ENCODE data around the gene SCAF4.

SCAF4 gene

DNA sequence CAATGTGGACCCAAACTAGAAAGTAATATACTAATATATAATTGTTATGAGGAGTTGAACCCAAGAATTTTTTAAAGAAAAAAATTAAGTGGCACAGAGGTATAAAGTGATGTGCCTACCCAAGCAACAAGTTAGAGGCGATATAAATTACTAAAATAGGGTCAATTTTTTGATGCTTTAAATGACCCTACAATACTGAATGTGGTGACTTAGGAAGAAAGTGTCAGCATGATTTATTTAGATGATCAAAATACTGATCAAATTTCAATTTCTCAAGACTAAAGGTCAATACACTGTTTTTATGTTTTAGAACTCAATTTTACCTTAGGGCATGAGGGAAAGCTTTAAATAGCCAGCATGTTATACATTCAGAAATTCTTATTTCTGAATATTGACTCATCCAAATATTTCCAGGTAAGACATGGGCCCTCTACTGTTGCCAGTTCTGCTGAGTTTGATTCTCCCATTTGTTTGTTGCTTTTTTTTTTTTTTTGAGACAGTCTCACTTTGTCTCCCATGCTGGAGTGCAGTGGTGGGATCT is 20.1 kb downstream of the SCAF4 start:
- no peak for DNase-seq

DNA sequence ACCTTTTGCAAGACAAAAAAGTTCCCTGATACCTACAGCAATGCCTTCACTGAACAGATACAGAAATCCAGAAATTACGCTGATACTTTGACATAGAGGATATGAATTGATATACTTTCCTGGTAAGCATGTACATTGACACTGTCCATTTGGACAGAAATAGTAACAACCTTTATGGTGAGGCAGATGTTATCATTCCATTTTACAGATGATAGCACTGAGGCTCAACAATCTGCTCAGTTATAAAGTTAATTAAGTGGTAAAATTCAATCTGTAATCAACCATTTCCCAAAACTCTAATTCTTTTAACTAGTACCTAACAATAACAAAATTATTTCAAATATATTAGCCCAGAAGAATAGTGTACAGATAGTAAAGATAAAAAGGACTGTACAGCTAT is 20.6 kb downstream of the SCAF4 start:
- no peak for DNase-seq

DNA sequence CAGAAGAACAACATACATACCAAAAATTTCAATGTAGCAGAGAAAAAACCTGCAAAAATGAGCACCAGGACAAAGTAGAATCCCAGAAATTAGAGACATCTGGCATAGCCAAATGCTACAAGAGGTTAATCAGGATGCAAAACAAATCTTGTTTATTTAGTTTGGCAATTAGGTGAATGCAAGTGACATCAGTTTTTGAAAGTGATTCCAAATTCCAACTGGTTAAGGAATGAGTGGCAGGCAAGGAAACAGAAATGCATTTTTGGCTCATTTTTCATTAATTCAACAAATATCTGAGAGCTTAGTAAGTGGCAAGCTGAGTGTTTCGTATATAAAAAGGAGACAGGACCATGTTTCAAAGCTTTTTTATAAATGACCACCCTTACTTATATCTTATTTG is 21.3 kb downstream of the SCAF4 start:
- DNase-seq, result no peak

DNA sequence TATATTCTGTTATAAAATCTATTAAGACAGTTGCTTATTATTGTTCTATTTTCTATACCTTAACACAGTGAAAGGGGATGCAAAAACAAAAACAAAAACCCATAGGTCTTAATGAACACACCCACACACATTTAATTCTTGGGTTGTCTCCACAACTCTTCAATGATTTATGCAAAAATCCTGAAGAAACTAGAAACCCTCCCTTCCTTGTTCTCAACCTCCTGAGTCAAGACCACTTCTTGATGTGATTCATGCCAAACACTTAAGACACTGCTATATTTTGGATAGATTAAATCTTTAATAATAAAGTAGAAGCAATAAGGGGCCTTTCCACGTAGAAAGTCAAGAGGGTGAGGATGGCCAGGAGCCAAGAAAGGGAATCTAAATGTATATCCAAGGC is 23.4 kb downstream of the SCAF4 start:
- no peak for DNase-seq

DNA sequence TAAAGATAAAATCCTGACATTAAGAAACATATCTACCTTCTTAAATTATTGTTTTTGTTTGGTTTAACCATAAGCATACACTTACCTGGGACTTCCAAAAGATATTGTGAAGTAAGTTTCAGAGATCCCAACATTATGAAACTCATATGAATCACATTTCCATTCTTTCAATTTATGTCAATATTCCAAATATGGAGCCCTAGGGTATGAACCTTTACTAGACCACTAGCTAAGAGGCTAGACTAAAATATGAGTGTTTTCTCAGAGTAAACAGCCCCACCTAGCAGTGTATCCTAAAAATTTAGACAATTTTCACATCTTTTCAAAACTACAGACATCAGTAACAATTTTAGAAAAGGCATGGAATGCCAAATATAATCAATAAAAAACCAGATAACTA is 24.4 kb downstream of the SCAF4 start:
- no peak for DNase-seq

DNA sequence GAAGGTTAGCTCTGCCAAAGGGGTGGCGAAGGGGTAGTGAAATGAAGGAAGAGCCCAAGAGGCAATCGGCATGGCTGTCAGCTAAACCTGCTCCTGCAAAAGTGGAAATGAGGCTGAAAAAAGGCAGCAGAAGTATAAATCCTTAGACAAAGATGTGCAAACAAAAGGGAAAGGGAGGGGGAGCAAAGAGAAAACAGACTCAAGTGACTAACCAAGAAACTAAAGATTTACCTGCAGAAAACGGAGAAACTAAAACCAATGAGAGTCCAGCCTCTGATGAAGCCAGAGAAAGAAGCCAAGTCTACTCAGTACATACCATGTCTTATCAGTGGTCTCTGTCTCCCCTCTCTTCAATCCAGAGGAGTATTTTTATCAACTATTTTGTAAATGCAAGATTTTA is 25.4 kb downstream of the SCAF4 start:
- DNase-seq, result no peak

DNA sequence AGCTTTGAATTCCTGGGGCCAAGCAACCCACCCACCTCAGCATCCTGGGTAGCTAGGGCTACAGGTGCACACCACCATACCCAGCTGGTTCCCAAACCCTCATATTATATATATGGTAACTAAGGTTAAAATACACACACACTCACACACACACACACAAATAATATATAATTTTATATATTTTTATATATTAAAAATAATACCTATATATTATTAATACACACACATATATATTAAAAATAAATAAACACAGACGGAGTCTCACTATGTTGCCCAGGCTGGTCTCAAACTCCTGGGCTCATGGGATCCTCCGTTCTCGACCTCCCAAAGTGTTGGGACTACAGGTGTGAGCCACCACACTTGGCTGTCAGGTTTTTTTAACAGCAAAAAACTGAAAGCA is 31.9 kb downstream of the SCAF4 start:
- no peak for DNase-seq

DNA sequence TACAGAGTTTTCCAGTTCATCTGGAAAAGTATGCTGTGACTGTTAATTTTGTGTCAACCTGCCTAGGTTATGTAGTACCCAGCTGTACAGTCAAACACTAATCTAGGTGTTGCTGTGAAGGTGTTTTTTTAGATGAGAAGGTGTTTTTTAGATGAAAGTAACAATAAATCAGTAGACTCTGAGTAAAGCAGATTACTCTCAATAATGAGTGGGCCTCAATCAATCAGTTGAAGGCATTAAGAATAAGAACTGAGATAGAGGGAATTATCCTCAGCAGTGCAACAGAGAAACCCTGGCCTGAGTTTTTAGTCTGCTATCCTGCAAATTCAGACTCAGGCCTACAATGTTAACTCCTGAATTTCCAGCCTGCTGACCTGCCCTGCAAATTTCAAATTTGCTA is 33.5 kb downstream of the SCAF4 start:
- no peak for DNase-seq

DNA sequence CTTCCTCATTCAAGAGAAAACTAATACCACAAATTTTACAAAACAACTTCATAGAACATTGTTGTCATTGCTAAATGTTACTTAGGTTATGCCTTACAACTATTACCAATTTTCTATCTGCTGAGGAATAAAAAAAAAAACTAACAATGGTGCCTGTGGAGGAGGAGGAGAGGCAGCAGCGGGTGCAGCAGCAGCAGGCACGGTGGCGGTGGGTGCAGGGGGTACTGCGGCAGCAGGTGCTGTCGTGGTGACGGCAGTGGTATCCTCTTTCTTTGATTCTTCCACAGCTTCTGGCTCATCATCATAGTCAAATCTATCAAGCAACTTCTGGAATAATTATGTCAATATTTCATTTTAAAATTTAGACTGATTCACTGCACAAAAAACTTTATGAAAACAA is 35.5 kb downstream of the SCAF4 start:
- DNase-seq, result no peak

DNA sequence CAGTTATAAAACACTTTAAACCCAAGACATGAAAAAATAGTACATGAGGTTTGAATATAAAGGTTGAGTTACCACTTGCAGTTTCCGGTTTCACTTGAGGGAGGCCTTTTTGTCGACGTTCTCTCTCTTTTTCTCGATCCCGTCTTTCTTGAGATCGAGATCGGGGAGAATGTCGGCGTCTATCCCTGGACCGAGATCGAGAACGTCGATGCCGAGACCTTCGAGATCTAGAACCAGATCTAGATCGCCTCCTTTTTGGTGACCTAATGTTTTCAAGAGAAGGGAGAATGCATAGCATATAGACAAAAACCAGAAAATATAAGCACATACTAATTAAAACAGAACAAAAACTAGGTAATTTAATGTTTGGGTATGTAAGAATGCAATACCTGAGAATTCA is 38.7 kb downstream of the SCAF4 start:
- DNase-seq, result no peak

DNA sequence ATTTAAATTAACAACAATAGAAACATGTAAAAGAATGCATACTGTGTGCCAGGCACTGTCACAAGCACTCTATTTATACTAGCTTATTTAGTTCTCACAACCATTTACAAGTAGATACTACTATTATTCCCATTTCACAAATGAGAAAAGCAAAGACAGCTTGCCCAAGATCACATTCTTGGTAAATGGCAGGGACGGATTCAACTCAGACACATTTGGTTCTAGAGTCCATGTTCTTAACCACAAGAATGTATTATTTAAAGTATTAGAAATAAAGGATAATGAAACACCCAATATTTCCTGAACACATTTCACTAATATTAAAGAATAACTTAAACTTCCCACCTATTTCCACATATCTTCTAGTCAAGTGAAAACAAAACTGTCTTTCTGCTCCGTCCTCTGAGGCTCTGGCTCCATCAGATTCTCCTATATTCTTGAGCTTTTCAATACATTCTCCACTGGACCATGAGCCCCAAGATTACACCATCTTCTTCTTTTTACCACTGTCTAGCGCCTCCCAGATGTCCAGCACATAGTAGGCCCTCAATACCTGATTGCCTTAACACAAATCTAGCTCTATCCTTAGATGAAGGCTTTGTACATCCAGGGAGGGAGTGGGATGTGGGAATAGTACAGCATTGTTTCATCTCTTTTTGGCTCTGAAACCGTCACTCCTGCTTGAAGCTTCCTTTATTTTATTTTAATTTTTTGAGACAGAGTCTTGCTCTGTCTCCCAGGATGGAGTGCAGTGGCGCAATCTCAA is 43.1 kb downstream of the SCAF4 start:
- DNase-seq, result no peak

DNA sequence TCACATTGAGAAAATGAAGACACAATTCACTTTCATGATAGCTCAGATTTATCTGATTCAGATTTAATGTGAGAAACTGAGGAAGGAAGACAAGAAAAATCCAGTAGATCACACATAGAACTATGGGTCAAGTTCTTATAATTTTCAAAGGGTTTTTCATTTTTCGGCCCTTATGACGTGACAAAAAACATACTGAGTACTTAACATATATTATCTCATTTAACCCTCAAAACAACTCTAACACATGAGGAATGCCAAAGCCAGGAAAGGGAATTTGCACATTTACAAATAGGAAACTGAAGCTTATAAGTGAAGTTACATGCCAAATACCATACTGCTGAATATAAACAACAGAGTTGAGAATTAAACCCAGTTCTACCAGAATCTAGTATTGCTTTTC is 44.8 kb downstream of the SCAF4 start:
- DNase-seq, result no peak

DNA sequence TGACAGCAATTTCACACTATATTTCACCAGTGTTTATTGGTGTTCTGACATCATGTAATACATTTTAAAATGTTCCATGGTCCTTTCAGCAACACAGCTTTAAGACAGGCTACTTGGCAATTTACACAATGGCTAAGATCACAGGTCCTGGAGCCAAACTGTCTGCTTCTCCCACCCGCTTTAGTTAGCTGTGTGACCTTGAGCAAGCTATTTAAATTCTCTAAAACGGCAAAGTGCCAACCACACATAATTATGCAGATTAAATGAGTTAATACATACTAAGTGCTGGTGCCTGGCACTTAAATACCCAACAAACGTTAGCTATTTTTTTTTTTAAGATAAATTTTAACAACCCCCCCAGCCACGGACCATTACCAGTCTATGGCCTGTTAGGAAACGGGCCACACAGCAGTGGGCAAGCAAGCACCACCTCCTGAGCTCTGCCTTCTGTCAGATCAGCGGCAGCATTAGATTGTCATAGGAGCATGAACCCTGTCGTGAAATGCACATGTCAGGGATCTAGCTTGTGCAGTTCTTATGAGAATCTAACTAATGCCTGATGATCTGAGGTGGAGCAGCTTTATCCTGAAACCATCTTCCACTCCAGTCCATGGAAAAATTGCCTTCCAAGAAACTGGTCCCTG is 45.5 kb downstream of the SCAF4 start:
- DNase-seq, result no peak

DNA sequence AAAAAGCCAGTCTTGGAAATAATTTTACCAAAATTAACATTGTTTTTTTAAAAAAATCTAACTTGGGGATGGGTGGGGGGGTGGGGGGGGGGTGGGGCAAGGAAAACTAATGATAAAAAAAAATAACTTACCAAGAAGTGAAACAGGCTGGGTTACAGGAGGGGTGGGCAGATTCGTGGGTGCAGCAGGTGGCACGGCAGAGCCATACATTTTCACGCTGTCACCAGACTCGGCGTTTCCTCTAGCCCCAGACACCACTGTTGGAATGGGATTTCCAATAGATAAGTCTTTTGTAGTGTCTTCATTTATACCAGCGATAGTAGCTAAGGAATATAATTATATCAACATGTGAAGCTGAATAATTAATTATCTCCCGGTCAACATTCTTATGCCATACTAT is 47.0 kb downstream of the SCAF4 start:
- DNase-seq, result no peak

DNA sequence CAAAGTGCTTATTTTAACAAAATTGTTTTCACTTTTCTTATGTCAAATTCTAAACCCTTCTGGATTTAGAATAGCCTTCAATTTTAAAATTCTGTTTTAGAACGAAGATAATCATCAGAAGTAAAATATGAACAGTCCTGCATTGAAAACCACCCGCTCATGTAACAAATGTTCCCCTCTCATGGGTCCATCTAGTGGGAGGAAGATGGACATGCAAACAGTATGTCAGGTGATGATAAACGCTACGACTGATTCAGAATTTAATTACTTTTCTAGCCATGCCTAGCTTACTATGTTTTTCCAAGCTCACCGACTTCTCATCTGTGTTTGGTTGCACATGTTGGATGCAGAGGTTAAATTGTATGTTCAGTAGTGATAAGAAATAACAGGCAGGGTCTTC is 48.9 kb downstream of the SCAF4 start:
- DNase-seq, result no peak

DNA sequence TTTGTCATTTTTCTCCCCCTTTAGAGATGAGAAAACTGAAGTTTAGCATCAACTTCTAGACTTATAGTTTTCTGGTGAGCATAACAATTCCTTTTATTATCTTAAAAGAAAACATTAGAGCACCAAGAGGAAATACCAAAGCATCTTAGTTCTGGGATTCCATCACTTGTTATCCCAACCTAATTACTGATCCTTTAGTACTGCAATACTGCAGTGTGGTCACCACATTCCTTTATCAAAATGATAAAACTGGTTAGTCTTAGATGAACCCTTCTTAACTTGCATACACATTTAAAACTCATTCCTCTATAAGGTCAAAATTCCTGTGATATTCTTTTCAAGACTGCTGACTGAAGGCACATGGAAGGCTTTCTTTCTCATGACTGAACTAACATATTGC is 49.3 kb downstream of the SCAF4 start:
- DNase-seq, result no peak

DNA sequence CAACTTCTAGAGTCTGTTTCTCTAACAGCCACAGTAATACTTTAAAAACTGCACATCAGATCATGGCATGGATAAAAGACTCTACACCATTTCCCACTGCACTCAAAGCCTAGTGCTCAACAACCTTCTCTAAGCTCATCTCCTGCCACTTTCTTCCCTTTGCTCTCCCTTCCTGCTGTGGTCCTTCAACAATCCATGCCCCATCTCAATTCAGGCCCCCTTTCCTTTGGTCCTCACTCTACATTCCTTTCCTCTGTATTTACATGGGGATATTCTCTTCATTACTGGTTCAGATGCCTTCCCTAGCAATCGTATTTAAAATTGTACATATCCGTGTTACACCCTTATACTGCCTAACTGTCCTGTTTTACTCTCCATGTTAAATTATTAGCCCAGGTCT is 53.4 kb downstream of the SCAF4 start:
- no peak for DNase-seq

DNA sequence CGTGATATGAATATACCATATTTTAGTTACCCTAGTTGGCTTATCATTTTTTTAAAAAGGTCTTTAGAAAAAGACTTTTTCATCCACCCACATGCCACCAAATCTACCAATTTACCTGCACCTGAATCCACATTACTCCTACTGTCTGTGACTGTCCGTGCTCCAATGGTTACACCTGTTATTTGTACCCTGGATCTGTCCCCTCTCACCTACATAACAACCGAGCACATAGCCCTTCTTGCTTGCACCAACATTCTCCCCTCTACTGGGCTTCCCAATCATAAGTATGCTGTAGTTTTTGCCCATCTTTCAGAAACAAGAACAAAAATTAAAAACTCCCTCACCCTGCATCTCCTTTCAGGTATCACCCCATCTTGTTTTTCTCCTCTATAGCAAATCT is 54.9 kb downstream of the SCAF4 start:
- no peak for DNase-seq

DNA sequence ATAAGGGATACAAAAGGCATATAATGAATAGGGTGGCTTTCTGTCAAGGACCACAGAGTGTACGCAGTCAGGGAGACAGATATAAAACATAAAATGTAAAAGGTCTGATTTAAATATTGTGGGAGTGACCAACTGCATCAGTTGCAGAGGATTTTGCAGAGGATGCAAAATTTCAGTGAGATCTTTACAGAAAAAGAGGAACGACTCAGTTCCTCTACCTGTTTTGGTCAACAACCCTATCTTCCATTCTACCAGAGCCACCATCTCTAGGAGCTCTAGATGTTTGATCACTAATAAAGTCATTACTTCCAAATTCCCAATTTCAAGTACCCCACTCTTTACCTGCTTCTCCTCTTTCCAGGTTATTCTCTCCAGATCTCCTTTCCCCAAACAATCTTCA is 56.0 kb downstream of the SCAF4 start:
- DNase-seq, result no peak

DNA sequence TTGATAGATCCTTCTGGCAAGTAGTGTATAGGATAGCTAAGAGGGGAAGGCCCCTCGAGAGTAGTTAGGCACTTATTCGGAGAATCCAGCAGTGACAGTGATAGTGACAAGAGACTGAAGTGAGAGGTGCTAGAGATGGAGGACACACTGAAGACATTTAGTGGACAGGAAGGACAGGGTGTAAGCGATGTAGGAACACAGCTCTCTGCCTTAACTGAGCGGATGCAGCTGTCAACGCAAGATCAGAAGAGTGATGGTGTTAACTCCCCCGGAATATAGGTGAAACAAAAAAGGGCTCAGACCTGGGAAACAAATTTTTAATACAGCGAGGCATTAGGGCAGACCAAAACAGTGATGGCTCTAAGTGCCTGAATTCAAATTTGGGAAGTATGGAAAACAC is 56.6 kb downstream of the SCAF4 start:
- DNase-seq, result no peak

DNA sequence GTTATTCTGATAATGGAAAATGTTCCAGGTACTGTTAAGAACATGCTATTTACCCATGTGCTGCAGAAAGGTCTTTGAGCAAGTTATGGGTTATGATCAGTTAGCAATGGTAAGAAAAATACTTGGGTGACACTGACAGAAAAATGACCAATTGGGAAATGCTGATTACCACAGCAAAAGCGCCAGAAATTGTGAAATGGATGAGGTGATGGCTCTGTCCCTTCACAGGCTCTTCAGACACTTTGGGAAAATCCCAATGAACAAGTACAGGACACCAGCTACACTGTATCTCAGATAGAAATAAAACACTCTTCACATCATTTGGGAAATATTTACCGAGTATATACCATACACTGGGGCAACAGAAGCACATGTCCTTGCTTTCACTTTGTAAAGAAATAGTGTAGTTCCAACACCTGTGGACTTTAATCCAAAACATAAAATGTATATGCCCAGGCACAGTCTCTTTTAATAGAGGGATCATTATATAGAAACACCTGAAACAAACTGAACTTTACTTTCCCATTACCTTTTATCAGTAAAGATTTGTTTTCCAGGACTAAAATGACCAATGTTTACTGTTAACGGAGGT is 58.5 kb downstream of the SCAF4 start:
- DNase-seq, result no peak

DNA sequence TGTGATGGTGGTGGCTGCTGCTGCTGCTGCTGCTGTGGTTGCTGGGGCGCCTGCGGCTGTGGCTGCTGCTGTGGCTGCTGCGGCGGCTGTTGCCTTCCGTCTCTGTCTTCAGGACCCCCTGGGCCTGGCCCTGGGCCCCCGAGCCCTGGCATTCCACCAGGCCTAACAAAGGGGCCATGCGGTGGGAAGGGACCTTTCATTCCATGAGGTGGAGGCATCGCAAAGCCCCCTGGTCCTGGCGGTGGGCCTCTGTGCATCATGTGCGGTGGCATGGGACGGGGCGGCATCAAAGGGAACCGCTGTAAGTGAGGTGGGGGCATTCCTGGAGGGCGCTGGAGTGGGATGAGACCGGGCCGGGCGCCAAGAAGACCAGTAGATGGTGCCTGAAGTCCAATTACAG is 60.0 kb downstream of the SCAF4 start:
- no peak for DNase-seq

DNA sequence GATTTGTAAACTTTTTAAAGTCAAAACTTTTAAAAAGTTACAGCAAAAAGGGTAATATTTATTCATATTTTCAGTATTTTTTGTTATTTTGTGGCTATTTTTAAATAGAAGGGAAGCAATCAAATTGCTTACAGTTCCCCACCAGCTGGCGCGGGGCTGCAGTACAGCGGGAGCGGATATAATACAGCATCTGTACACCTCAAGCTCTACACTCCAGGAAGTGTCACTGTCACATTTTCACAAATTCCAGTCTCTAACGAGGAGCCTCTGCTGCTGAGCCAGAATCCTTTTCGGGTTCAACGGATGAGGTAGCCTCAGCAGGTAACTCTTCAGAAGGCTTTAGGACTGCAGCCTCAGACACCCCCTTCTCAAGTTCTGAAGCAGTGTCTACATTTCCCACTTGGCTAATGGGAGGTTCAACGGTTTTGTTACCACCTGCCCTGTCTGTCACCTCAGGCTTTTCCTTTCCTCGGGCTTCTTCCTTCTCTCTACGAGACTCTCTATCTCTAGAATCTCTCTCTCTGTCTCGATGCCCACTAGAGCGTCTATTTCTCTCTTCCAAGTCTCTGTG is 60.7 kb downstream of the SCAF4 start:
- no peak for DNase-seq

DNA sequence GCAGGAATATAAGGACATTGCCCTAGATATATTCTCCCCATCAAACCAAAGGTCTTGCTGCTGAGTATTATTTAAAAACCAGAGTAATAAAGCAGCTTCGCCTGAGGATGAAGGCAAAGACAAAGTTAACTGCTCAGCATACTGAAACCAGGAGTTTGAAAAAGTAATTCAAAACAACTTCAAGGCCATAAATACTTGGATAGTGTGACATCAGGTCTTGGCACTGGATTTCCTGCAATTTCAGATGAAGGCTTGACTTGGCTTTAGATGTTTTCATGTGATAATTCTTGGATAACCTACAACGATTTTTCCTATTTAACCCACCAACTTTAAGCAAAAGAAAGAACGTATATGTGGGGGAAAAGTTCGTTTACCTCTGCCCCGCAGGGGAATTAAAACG is 61.8 kb downstream of the SCAF4 start:
- no peak for DNase-seq

Data from stimulated activated CD4-positive, alpha-beta T cell treated with anti-CD3 and anti-CD28 coated beads, Interleukin-1b, Interleukin-23, amount 100 ng/mL, for 48 hours (primary cell).